Mucosa of descending colon (tissue), 3 donors: Measurements from ENCODE around the gene IRS2. TPM values are rescaled to one million over a fixed set of nuclear protein-coding genes. Genes with fewer than 3 reads are reported as not detected.

Source experiments
- ATAC-seq: fragments of 200-7000 bp; cut with Tn5 transposase; one replicate; pipeline ENCODE4 v1.9.1; 2020; ENCODE audit warnings: mild to moderate bottlenecking, moderate library complexity
- DNase-seq, 3 donors: peaks; one replicate each; pipeline ENCODE4 v3.0.0-alpha.2; 2020
- H3K36me3 ChIP-seq: fragments of 200-600 bp; one replicate; pipeline ENCODE4 v1.8.0; 2021; ENCODE audit warnings: low read depth, mild to moderate bottlenecking
- H3K4me1 ChIP-seq: fragments of 200-600 bp; one replicate; pipeline ENCODE4 v1.8.0; 2021; ENCODE audit warnings: low read depth, mild to moderate bottlenecking
- H3K4me3 ChIP-seq: fragments of 200-600 bp; one replicate; pipeline ENCODE4 v1.8.0; 2021; ENCODE audit warnings: mild to moderate bottlenecking
- H3K9me3 ChIP-seq: fragments of 200-600 bp; one replicate; pipeline ENCODE4 v1.8.0; 2021; ENCODE audit warnings: mild to moderate bottlenecking
- intact Hi-C, 2 donors: fragments of 100-400 bp; cut with DNase I in 1 of 2; cut with micrococcal nuclease in 1 of 2; formaldehyde crosslinking; loops; one replicate each; pipeline versions ENCODE4 v1.11.0 to v1.11.1; 2022; cut with DNase I, micrococcal nuclease
- total RNA-seq, 3 donors: library from RNA; stranded (reverse); fragmentation: NEBNext Ultra II Directional in 2 of 3; extraction: Animal tissue kit (Norgen Biotek cat#: 25700) in 2 of 3; gene quantifications; one replicate each; pipeline versions ENCODE4 v1.2.1 to v1.2.4, GENCODE V29; 2021 to 2023
- TF ChIP-seq, protein P1 (sequence below): fragments of 200-600 bp; IDR thresholded peaks from one replicate; pipeline ENCODE4 v1.8.0; 2022; ENCODE audit warnings: antibody characterized with exemption, mild to moderate bottlenecking
- donor health status: DM: no; HTN: no; CAD: no; lungs with moderate emphysema.
- donor health status: DM: no; HTN: no; CAD: no.
- donor health status: DM: no; HTN: yes; CAD: no.

IRS2 gene
- total RNA-seq, 3 donors from 2014 or later, result 14.0 to 31.4 (median 23.7) TPM

GRCh38 chr13:109809216-109809932 lies 23.0 kb upstream of the IRS2 start:
- no peak overlapping the region for H3K4me3 ChIP-seq
- ATAC-seq (no peak), DNase-seq (no peak)
- no peaks in the 10 kb centered on the region for H3K4me1 ChIP-seq
- no peaks in the 10 kb centered on the region for H3K9me3 ChIP-seq
- intact Hi-C loops, result no loop called here
- TF ChIP-seq, protein P1, sequence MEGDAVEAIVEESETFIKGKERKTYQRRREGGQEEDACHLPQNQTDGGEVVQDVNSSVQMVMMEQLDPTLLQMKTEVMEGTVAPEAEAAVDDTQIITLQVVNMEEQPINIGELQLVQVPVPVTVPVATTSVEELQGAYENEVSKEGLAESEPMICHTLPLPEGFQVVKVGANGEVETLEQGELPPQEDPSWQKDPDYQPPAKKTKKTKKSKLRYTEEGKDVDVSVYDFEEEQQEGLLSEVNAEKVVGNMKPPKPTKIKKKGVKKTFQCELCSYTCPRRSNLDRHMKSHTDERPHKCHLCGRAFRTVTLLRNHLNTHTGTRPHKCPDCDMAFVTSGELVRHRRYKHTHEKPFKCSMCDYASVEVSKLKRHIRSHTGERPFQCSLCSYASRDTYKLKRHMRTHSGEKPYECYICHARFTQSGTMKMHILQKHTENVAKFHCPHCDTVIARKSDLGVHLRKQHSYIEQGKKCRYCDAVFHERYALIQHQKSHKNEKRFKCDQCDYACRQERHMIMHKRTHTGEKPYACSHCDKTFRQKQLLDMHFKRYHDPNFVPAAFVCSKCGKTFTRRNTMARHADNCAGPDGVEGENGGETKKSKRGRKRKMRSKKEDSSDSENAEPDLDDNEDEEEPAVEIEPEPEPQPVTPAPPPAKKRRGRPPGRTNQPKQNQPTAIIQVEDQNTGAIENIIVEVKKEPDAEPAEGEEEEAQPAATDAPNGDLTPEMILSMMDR, result no peak
- no peaks in the 10 kb centered on the region for H3K36me3 ChIP-seq

DNA sequence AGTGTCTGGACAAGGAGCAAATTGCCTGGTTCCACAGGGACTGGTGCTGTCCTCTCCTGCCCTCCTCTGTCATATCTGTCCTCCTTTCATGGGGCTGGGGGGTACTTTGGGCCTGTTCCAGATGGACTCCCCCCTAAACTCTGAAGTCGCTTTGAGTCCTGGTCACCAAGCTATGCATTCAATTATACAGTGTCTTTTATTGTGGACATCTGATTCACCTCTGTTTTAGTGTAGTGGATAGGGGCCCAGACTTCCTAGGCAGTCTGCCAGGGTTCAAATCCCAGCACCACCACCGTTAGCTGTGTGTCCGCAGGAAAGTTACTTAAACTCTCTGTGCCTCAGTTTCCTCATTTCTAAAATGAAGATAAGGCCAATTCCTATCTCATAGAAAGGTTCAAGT lies 21.0 kb upstream of the IRS2 start:
- no peaks in the 10 kb centered on the region for H3K4me1 ChIP-seq
- ATAC-seq (no peak), DNase-seq (no peak)
- no peak overlapping the region for H3K4me3 ChIP-seq
- H3K36me3 ChIP-seq, result no peaks in the 10 kb centered on the region
- TF ChIP-seq, protein P1, result no peak
- H3K9me3 ChIP-seq, result no peaks in the 10 kb centered on the region
- intact Hi-C loops, result no loop called here

DNA sequence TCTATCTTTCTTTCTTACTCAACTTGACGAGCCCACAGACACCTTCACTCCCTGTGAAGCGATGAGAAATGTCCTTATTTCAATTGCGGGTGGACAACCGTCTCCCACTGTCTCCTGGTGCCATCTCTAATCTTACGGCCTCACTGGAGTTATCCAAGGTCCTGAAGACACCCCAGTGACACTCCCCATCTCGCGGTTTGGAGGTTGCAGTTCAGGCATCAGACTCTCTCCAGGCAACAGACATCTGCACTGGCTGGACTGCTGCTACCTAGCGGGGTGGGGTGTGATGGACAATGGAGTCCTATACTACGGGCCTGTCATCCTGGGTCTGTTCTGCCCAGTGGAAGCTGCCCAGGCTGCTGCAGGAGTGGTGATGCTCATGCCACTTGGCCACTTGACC lies 18.3 kb upstream of the IRS2 start:
- Histone ChIP-seq H3K36me3 (no peaks in the 10 kb centered on the region), H3K9me3 (no peaks in the 10 kb centered on the region), H3K4me1 (no peaks in the 10 kb centered on the region), H3K4me3 (no peak overlapping the region)
- ATAC-seq (no peak), DNase-seq (no peak)
- TF ChIP-seq, protein P1, result no peak
- intact Hi-C loops, result no loop called here

- TF ChIP-seq, protein P1, result no peak
- H3K36me3 ChIP-seq, result no peaks in the 10 kb centered on the region
- H3K4me3 ChIP-seq, result no peak overlapping the region
- ATAC-seq, result peak; percentile 79
- intact Hi-C loops, result no loop called here
- no peaks in the 10 kb centered on the region for H3K9me3 ChIP-seq
- no peak for DNase-seq
- H3K4me1 ChIP-seq, result no peaks in the 10 kb centered on the region
Measured at GRCh38 chr13:109803825-109804224, 17.4 kb upstream of the IRS2 start.

GRCh38 chr13:109802936-109803335 lies 16.6 kb upstream of the IRS2 start:
- Histone ChIP-seq H3K4me3 (no peak overlapping the region), H3K4me1 (no peaks in the 10 kb centered on the region), H3K9me3 (no peaks in the 10 kb centered on the region), H3K36me3 (no peaks in the 10 kb centered on the region)
- DNase-seq, result no peak
- intact Hi-C loops, result no loop called here
- peak; percentile 51 for ATAC-seq
- TF ChIP-seq, protein P1, result no peak
